HG03139 (cell line): ENCODE data around the gene GPC6.
"Not testable (repeated sequence)": the region's sequence is repeated elsewhere in the genome, so short reads cannot be mapped to it uniquely, and the experiment has no call there.

ENCODE experiments used
- ATAC-seq: cut with Tn5 transposase; IDR thresholded peaks from one replicate; pipeline ENCODE4 v1.9.1; 2021; ENCODE audit not compliant: unreplicated experiment

GPC6 gene

DNA sequence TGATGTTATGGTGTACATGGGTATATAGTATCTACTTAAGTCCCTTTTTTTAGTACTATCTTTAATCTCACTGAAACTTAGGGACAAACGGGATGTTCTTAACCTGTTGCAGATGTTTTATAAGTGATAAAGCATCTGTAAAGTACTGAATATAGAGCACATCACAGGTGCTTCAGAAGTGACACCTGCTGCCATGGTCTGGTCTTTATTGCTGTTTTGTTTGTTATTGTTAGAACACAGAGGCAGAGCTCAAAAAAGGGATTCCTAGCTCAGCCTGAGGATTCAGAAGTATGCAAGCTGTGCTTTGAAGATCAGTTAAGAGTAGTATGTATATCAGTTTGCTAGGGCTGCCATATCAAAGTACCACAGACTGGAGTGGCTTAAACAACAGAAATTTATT is 1033.4 kb downstream of the GPC6 start:
- ATAC-seq = no peak

GRCh38 chr13:94261163-94261562 is 1034.6 kb downstream of the GPC6 start:
- no peak for ATAC-seq

DNA sequence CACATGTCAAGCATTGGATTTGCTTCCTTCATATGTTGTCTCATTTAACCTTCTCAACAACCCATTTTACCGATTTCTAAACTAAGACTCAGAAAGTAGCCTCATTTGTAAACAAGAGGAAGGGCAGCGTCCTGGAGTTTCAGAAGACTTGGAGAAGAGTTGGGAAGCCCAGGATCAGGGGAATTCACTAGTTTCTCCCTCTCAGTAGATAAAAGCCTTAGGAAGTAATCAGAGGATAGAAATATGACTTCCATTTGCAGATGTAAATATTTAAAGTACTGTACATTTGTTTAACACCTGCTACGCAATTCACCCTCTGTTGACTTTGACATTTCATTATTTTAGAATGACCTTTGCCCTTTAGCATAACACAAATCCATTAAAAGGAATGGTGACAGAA is 1036.4 kb downstream of the GPC6 start:
- ATAC-seq = no peak

DNA sequence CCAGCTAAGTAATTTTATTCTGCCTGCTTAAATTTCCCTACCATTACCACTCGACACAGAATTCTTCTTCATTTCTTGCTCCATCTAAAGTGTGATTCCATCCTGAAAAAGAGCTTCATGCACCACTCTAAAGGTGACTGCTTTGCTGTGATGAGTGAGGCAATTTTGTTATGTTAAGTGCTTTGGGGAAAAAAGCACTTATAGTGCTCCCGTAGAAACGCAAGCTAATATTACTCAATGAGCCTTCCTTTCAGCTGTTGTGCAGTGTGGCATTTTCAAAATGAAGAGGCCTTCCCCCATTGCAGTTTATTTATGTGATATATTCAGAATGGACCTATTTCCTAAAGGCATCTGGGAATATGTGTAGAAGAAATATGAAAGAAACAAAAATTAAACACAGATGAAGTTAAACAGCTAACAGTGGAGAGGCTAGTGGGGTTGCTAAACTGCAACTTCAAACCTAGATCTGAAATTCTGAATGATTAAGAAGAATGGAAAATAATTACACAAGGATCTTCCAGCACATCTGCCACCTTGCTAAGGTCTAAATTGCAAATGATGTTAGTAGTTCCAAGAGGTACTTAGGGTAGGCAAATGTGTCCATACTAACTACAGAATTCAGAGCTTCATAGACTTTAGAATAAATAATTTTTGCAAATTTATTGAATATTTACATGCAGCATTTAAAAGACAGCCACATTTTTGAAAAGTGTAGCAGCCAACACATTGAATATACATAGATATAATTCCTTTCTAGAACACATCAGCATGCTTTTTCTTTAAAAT is 1041.2 kb downstream of the GPC6 start:
- no peak for ATAC-seq

- no peak for ATAC-seq
These were observed 1042.1 kb downstream of the GPC6 start for GRCh38 chr13:94268661-94269060.

DNA sequence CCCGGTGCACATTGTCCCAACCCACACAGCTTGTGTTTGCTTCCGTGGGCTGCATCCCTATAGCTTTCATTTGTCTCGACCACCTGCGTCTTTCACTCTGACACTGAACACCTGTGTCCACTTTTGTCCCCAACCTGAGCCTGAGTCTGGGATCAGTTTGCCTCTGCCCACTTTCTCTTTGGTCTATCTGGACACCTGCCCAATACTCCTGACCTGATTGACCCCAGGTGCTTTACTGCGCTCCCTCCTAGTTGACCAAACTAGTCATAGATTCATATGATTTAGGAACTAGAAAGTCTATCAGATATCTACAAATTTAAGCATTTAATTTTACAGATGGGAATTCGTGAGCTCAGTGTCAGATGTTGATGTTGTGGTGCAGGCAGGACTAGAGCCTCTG is 1043.0 kb downstream of the GPC6 start:
- ATAC-seq = no peak

DNA sequence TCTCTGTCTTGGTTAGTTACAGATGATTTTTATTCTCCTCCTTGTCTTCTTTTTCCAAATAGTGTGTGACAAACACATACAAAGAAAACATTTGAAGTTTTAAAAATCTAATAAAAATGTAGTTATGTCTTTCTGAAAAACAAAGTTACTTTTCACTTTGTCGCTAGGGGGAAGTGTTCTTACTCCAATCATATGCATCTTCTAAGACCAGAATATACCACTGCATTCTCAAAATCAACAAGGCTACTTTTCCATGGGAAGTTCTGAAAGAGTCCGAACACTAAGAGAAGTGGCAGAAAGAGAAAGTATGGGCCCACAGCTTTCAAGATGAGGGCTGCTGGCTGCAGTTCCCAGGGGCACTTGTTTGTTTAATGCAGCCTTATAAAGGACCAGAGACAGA is 1043.9 kb downstream of the GPC6 start:
- ATAC-seq = no peak

DNA sequence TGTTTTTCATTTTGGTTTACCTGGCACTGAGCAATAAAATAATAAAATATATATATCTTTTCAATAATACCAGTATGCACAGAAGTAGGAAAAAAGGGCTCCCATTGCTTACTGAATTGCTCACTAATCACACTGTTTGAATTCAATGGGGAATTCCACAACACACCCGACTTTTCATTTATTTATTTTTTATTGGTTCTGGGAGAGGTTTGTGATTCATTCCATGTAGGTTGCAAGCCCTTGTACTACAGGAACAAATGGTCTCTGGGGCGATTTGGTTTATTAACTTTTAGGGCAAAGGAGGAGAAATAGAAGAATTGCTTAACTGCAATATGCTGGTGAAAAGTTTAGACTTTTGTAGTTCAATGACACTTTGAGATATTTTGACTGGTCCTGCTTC is 1045.4 kb downstream of the GPC6 start:
- no peak for ATAC-seq

DNA sequence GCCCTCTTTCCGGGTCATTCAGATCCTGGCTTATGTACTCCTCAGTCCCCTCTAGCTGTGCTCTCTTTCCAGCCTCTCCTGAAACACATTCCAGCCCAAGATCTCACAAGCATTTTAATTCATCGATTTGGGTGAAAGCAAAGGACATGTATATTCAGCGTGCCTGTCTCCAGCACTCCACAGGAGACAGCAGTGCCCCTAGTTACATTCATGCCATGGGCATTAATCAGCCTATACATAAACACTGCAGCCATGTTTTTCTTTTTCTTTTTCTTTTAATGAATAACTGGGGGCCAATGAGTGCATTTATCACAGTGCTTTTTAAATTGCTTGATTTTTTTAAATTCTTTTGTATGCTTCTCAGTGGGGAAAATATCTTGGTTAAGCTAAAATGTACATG is 1053.7 kb downstream of the GPC6 start:
- ATAC-seq = no peak

DNA sequence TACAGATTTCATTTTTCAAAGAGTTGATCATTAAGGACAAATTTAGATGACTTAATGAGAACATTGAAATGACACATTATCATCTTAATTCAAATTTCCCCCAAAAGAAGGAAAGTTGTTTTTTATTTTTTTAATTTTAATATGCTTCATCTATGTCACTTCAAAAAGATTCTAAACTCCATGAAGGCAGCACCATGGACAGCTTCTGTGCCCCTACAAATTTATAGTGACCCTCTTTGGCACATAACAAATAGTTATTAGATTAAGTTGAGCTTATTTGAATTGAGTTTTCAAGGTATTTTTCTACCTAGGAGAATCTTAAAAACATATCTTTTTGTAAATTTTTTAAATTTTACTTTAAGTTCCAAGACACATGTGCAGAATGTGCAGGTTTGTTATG is 1054.2 kb downstream of the GPC6 start:
- no peak for ATAC-seq

GRCh38 chr13:94286581-94286980 is 1060.0 kb downstream of the GPC6 start:
- ATAC-seq = no peak

- ATAC-seq = no peak
These were observed 1065.2 kb downstream of the GPC6 start for GRCh38 chr13:94291631-94292322.

DNA sequence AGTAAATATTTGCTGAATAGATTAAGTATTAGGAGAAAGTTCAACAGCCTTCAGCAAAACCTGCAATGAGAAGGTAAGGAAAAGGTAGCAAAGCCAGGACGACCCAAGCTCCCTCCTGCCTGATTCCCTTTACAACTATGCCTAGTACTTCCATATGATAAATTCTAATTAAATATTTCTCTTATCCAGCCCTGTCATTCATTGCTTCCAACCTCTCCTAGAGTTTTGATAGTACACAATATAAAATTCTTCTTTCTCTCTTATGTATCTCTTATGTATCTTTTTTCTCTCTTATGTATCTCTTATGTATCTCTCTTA is 1065.7 kb downstream of the GPC6 start:
- ATAC-seq = no peak

- ATAC-seq = no peak
These were observed 1069.9 kb downstream of the GPC6 start for GRCh38 chr13:94296471-94296870.

- ATAC-seq = no peak
These were observed 1071.7 kb downstream of the GPC6 start for GRCh38 chr13:94298346-94298745.

DNA sequence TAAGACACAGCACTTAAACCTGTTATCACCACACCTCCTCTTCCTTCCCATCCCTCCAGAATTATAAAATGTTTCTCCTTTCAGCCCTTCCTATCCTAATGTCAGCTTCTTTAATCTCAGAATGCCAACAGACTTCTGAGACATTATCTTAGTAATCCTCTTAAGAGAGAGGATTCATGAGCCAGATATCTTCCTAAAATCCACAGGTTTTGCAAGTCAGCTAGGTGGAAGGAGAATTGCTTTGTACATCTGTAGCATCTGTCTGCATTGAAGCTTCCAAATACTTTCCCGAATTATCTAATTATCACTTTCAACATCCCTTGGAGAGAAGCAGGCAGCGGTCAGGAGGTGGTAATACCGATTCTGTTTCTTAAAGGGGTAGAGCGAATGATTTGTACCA is 1073.8 kb downstream of the GPC6 start:
- ATAC-seq = no peak

- no peak for ATAC-seq
These were observed 1074.9 kb downstream of the GPC6 start for GRCh38 chr13:94301487-94301886.

DNA sequence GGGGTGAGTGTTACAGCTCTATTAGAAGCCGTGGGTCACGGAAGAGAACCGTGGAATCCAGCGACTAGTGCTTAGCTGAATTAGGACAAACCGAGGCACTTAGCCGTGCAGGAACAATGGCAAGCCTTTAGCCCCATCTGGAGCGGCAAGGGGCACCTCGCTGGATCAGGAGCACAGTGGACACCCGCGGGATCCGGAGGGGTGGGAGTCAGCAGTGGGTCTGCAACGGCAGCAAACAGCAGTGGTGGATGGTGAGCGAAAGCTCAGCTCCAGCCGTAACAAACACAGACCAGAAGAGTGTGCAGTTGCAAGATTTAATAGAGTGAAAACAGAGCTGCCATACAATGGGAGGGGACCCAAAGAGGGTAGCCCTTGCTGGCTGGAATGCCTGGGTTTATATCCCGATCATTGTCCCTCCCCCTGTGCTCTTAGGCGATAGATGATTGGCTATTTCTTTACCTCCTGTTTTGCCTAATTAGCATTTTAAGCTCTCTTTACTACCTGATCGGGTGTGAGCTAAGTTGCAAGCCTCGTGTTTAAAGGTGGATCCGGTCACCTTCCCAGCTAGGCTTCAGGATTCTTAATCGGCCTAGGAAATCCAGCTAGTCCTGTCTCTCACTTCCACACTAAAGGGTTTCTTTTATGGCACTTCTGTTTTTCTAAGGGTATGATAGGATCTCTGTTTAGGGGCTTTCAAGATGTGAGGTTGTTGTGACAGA is 1076.4 kb downstream of the GPC6 start:
- not testable (repeated sequence) for ATAC-seq

DNA sequence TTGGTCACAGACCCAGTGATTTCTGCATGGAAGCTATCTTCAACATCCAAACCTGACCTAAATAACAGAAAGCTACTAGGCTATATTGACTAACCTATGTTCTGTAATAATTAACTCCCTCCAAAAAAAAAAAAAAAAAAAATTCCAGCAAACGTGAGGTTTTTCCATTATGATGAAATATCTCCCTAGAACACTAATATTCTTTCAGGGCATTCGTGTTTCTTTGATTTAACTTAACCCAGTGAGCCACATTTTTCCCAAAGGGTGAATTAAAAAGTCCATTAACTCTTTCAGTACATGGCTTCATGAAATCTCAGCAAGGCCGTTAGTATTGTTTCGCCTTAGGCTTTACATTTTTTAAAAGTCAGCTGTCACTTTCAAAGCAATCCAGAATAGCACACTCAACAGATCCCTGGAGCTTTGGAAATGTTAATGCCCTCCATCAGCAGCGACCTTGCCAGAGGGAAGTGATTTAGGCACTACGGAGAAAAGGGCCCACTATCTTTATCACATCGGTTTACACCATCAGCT is 1077.1 kb downstream of the GPC6 start:
- ATAC-seq = no peak

DNA sequence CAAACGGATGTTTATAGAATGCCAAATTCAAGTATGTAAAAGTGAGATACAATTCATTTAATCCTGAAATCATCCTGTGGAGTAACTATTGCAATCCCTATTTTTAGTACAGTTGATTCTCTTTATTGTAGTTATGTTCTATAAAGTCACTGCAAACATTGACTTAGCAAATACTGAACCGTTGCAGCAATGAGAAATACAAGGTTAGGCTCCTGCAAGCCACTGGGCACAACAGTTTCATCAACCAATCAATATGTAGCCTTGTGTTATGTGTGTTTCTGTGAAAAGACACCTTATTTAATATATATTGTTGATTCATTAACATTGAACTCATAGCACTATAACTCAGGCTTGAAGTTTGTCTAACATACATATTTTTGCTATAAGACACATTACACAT is 1078.4 kb downstream of the GPC6 start:
- no peak for ATAC-seq

DNA sequence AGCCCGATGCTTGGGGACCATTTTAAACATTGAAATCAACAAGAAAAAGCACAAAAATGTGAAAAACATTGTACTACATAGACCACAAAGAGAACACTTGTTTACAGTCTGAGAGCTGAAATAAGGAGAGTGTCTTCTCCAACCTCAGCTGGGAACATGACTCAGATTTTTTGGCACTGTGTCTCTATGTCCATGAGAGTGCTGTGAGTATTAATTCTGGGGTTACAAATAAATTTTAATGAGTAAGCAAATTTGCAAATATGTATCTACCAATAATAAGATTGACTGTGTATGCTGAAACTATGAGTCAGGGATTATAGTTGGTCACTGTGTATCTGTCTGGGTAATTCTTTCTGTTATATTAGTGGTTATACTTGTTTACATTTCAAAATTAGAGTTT is 1078.9 kb downstream of the GPC6 start:
- no peak for ATAC-seq

DNA sequence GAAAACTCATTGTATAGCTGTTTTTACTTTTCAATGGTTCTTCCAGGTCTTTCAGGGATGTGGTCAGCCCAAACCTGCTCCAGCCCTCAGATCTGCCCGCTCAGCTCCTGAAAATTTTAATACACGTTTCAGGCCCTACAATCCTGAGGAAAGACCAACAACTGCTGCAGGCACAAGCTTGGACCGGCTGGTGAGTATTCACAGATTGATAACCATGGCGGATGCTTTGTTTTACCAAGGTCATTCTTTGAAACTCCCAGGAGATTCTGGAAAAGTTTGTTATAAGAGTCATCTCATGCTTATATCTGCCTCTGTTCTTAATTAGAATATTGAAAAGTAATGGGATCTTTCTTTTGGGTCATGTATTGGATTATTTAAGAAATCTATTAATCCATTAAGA is 1079.3 kb downstream of the GPC6 start:
- ATAC-seq = no peak
